Activated CD8-positive, alpha-beta T cell treated with anti-CD3 and anti-CD28 coated beads for 36 hours (primary cell): Measurements from ENCODE around the gene DGKI. TPM values are rescaled to one million over a fixed set of nuclear protein-coding genes. Genes with fewer than 3 reads are reported as not detected.

Source experiments
- ATAC-seq: fragments of 200-7000 bp; cut with Tn5 transposase; one replicate; pipeline ENCODE4 v1.10.0; 2021; ENCODE audit warnings: mild to moderate bottlenecking, moderate library complexity
- CTCF ChIA-PET: fragments of 350-600 bp; sonication (Branson Sonifier 250); formaldehyde crosslinking; loops from one replicate; lab custom pipeline; 2021; ENCODE audit warnings: antibody characterized with exemption; lab: Charles Lee
- POLR2A ChIA-PET: fragments of 350-600 bp; sonication (Branson Sonifier 250); formaldehyde crosslinking; loops from one replicate; lab custom pipeline; 2021; ENCODE audit warnings: antibody characterized with exemption; lab: Charles Lee
- DNase-seq: peaks from one replicate; pipeline ENCODE4 v3.0.0-alpha.2; 2020
- H3K27ac Mint-ChIP-seq: one replicate; pipeline ENCODE4 v1.8.0; 2021; ENCODE audit warnings: mild to moderate bottlenecking, mixed read lengths
- H3K27me3 Mint-ChIP-seq: one replicate; pipeline ENCODE4 v1.8.0; 2021; ENCODE audit warnings: mixed read lengths
- H3K36me3 Mint-ChIP-seq: one replicate; pipeline ENCODE4 v1.8.0; 2021; ENCODE audit warnings: low read depth, mixed read lengths
- H3K4me1 Mint-ChIP-seq: one replicate; pipeline ENCODE4 v1.8.0; 2021; ENCODE audit warnings: low read depth, mixed read lengths
- H3K4me3 Mint-ChIP-seq: one replicate; pipeline ENCODE4 v1.8.0; 2021; ENCODE audit warnings: mild to moderate bottlenecking, moderate library complexity, mixed read lengths
- H3K9me3 Mint-ChIP-seq: one replicate; pipeline ENCODE4 v1.8.0; 2021; ENCODE audit warnings: mixed read lengths
- CTCF ChIP-seq: fragments of 200-600 bp; IDR thresholded peaks from one replicate; pipeline ENCODE4 v1.8.0; 2022; ENCODE audit warnings: antibody characterized with exemption, mild to moderate bottlenecking
- intact Hi-C: fragments of 100-400 bp; cut with micrococcal nuclease; formaldehyde crosslinking; loops from one replicate; pipeline ENCODE4 v1.10.0; 2022
- total RNA-seq, 2 experiments: library from RNA; stranded (reverse); gene quantifications; one replicate each; pipeline ENCODE4 v1.2.3, GENCODE V29; 2021

The DGKI gene
- total RNA-seq, 2 experiments from 2014 or later = 0.38 to 0.65 TPM

- no peak for ATAC-seq
Observed at GRCh38 chr7:137482466-137482865, 364.3 kb downstream of the DGKI start.

GRCh38 chr7:137480824-137481365 lies 365.9 kb downstream of the DGKI start:
- ChIA-PET CTCF (interaction anchor here (1.1 kb wide), 1 partner anchor 11 kb away, joined by 3 read pairs; no protein-coding TSS in a partner anchor), POLR2A (interaction anchor here (0.5 kb wide), 1 partner anchor 656 kb away, joined by 3 read pairs; no protein-coding TSS in a partner anchor)
- Mint-ChIP-seq H3K9me3 (no peaks in the 10 kb centered on the region), H3K4me1 (no peaks in the 10 kb centered on the region), H3K36me3 (no peaks in the 10 kb centered on the region), H3K4me3 (no peak overlapping the region), H3K27ac (no peak overlapping the region), H3K27me3 (no peaks in the 10 kb centered on the region)
- ATAC-seq (no peak), DNase-seq (no peak)
- intact Hi-C loops = no loop called here
- TF ChIP-seq CTCF = no peak

More at GRCh38 chr7:137482466-137482865, 364.3 kb downstream of the DGKI start:
- ChIA-PET CTCF (no interaction called here), POLR2A (no interaction called here)
- H3K4me1 Mint-ChIP-seq = no peaks in the 10 kb centered on the region
- H3K36me3 Mint-ChIP-seq = no peaks in the 10 kb centered on the region
- no peak overlapping the region for H3K4me3 Mint-ChIP-seq
- no peak overlapping the region for H3K27ac Mint-ChIP-seq
- DNase-seq = no peak
- intact Hi-C loops = no loop called here
- no peak for TF ChIP-seq CTCF
- no peaks in the 10 kb centered on the region for H3K9me3 Mint-ChIP-seq
- H3K27me3 Mint-ChIP-seq = no peaks in the 10 kb centered on the region

- no peak overlapping the region for H3K4me3 Mint-ChIP-seq
- no peaks in the 10 kb centered on the region for H3K36me3 Mint-ChIP-seq
- POLR2A ChIA-PET = interaction anchor here (0.5 kb wide), 1 partner anchor 656 kb away, joined by 3 read pairs; no protein-coding TSS in a partner anchor
- H3K9me3 Mint-ChIP-seq = no peaks in the 10 kb centered on the region
- DNase-seq = no peak
- intact Hi-C loops = no loop called here
- no peaks in the 10 kb centered on the region for H3K4me1 Mint-ChIP-seq
- CTCF ChIA-PET = no interaction called here
- no peak overlapping the region for H3K27ac Mint-ChIP-seq
- no peaks in the 10 kb centered on the region for H3K27me3 Mint-ChIP-seq
- TF ChIP-seq CTCF = no peak
- no peak for ATAC-seq
Observed at GRCh38 chr7:137480401-137480800, 366.4 kb downstream of the DGKI start.

GRCh38 chr7:137476937-137477336 lies 369.8 kb downstream of the DGKI start:
- intact Hi-C loops = no loop called here

More at GRCh38 chr7:137476937-137477336, 369.8 kb downstream of the DGKI start:
- Mint-ChIP-seq H3K27me3 (no peaks in the 10 kb centered on the region), H3K4me1 (no peaks in the 10 kb centered on the region), H3K9me3 (no peaks in the 10 kb centered on the region), H3K4me3 (no peak overlapping the region), H3K27ac (no peak overlapping the region), H3K36me3 (no peaks in the 10 kb centered on the region)
- CTCF ChIA-PET = no interaction called here
- POLR2A ChIA-PET = no interaction called here
- no peak for ATAC-seq
- no peak for DNase-seq
- TF ChIP-seq CTCF = no peak
